ENCODE measurements around the gene SLC10A7.

SLC10A7 gene

DNA sequence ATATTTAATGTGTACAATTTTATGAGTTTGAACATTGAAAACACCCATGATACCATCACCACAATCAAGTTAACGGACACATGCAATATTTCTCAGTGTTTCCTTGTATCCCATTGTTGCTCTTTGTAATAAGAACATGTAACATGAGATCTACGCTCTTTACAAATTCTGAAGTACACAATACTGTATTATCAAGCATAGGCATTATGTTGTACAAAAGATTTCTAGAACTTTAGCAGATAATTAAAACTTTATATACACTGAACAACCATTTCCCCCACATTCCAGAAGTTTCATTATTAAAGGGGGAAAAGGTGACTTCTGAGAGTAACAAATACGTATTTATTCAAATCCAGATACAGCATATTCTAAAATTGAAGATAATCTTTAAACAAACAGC is 114.5 kb downstream of the SLC10A7 start:
- CTCF ChIA-PET: no interaction called here
- TF ChIP-seq, protein P1, sequence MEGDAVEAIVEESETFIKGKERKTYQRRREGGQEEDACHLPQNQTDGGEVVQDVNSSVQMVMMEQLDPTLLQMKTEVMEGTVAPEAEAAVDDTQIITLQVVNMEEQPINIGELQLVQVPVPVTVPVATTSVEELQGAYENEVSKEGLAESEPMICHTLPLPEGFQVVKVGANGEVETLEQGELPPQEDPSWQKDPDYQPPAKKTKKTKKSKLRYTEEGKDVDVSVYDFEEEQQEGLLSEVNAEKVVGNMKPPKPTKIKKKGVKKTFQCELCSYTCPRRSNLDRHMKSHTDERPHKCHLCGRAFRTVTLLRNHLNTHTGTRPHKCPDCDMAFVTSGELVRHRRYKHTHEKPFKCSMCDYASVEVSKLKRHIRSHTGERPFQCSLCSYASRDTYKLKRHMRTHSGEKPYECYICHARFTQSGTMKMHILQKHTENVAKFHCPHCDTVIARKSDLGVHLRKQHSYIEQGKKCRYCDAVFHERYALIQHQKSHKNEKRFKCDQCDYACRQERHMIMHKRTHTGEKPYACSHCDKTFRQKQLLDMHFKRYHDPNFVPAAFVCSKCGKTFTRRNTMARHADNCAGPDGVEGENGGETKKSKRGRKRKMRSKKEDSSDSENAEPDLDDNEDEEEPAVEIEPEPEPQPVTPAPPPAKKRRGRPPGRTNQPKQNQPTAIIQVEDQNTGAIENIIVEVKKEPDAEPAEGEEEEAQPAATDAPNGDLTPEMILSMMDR (conservative IDR thresholded peaks at IDR 0.05; ENCODE audit: low read depth): no peak
- H3K27ac ChIP-seq: no peak overlapping the region
- POLR2A ChIA-PET (ENCODE audit: low non-redundant PET): no interaction called here
- no peak for DNase-seq (ENCODE audit: low spot score)

DNA sequence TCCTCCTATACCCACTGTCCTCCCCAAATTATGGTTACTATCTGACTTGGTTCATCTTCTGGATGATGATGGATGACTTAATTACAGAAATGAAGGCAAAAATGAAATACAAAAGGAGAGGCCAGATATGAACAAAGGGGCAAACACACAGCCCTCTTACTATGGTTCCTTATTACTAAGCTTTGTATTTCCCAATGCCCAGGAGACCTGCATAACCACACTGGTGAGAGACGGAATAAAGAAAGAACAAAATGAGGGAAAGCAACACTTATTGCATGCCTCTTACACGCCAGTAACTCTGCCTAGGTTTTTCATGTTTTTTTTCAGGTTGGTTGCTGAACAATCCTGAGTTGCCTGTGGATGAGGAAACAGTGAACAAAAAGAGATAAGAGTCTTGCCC is 120.5 kb downstream of the SLC10A7 start:
- DNase-seq (ENCODE audit: low spot score): no peak
- POLR2A ChIA-PET (ENCODE audit: low non-redundant PET): no interaction called here
- CTCF ChIA-PET: no interaction called here
- H3K27ac ChIP-seq: no peak overlapping the region
- TF ChIP-seq, protein P1 (conservative IDR thresholded peaks at IDR 0.05; ENCODE audit: low read depth): no peak

DNA sequence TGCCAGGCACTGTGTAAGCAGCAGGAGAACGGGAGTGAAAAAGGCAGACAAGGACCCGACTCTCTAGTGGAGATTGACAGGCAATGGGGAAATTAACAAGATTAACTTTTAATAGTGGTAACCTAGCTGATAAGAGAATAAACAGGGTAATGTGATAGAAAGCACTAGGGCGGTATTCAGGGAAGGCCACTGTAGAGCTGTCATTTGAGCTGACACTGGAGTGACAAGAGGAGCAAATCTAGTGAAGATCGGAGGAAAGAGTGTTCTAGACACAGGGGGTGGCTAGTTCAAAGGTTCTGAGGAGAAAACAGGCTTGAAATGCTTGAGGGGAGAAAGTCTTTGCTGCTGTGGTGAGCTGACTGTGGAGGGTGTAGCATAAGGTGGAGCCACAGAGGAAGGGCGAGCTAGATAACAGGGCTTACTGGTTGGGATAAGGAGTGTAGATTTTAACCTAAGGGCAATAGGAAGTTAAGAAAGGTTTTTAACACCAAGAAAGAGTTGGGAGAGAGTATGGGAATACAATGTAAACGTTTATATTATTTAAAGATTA is 122.8 kb downstream of the SLC10A7 start:
- ChIA-PET CTCF (interaction anchor here (0.6 kb wide), 1 partner anchor 52 kb away, joined by 3 read pairs; no protein-coding TSS in a partner anchor), POLR2A (ENCODE audit: low non-redundant PET) (no interaction called here)
- H3K27ac ChIP-seq: no peak overlapping the region
- TF ChIP-seq, protein P1 (conservative IDR thresholded peaks at IDR 0.05; ENCODE audit: low read depth): no peak
- DNase-seq (ENCODE audit: low spot score): no peak

DNA sequence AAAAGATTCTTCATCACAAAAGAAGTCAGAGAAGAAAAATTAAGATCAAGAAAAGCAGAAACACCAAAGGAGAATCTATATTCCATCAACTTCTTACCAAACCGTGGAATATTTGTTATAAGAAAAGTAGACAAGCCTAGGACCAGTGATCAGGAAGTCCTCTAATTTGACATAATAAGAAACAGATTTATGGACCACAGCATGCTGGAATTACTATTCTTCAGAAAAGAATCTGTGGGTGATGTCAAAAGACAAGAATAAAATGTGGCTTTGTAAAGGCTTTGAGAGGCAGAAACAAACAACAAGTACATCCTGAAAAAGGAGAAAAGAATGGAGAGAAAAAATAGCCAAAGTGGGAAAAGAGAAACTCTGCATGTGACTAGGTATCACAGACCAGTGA is 123.3 kb downstream of the SLC10A7 start:
- ChIA-PET CTCF (no interaction called here), POLR2A (ENCODE audit: low non-redundant PET) (no interaction called here)
- no peak overlapping the region for H3K27ac ChIP-seq
- TF ChIP-seq, protein P1 (conservative IDR thresholded peaks at IDR 0.05; ENCODE audit: low read depth): no peak
- no peak for DNase-seq (ENCODE audit: low spot score)

DNA sequence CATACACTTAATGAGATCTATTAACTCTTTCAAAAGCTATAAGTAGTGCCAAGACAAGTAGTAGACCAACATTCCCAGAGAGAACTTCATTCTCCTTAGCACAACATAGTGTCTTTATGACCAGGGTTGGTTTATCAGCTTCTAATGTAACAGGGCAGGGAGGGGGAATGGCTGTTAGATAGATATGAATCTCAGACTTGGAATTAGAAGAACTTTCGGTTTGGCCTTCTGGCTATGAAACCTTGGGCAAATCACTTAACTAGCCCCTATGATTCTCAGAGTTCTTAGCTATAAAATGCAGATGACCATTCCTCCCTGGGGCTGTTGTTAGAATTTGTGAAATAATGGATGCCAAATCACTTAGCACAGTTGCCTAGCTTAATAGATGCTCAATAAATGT is 132.2 kb downstream of the SLC10A7 start:
- ChIA-PET CTCF (interaction anchor here (0.6 kb wide), 1 partner anchor 27 kb away, joined by 3 read pairs; no protein-coding TSS in a partner anchor), POLR2A (ENCODE audit: low non-redundant PET) (no interaction called here)
- DNase-seq (ENCODE audit: low spot score): no peak
- H3K27ac ChIP-seq: no peak overlapping the region
- TF ChIP-seq, protein P1 (conservative IDR thresholded peaks at IDR 0.05; ENCODE audit: low read depth): no peak

DNA sequence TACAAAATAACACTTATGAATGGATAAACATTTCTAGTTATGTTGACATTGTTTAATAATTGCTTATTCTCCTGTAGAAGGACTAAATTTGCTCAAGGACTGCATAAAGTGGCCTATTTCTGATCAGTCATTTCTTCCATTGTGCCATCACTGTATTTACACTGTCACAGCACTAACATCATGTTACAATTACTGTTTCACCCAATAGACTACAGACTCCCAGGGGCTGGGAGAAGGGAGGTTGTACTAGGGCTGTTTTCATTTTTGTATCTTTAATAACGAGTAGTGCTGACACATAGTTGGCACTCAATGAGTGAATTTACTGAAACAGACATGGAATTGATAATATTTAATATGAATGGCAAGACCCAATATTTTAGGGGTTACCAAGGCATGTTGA is 139.5 kb downstream of the SLC10A7 start:
- POLR2A ChIA-PET (ENCODE audit: low non-redundant PET): no interaction called here
- TF ChIP-seq, protein P1 (conservative IDR thresholded peaks at IDR 0.05; ENCODE audit: low read depth): no peak
- no peak overlapping the region for H3K27ac ChIP-seq
- no peak for DNase-seq (ENCODE audit: low spot score)
- CTCF ChIA-PET: no interaction called here
